HG03439 (cell line): ENCODE measurements around the gene COX17.
A peak's percentile ranks its signal among the peaks of the same experiment; 100 is the strongest.

ENCODE experiments used
- ATAC-seq: cut with Tn5 transposase; IDR thresholded peaks from one replicate; pipeline ENCODE4 v1.9.1; 2021; ENCODE audit warnings: mild to moderate bottlenecking, moderate library complexity; ENCODE audit not compliant: unreplicated experiment

The COX17 gene

GRCh38 chr3:119647171-119647570 lies 30.0 kb downstream of the COX17 start:
- no peak for ATAC-seq

GRCh38 chr3:119645813-119646212 lies 31.4 kb downstream of the COX17 start:
- ATAC-seq, result no peak

GRCh38 chr3:119644481-119644880 lies 32.7 kb downstream of the COX17 start:
- no peak for ATAC-seq

GRCh38 chr3:119643528-119643927 lies 33.7 kb downstream of the COX17 start:
- no peak for ATAC-seq

GRCh38 chr3:119642746-119643473 lies 34.3 kb downstream of the COX17 start:
- ATAC-seq, result no peak

GRCh38 chr3:119641416-119641815 lies 35.8 kb downstream of the COX17 start:
- ATAC-seq, result no peak

- no peak for ATAC-seq
Observed at GRCh38 chr3:119639494-119640350, 37.5 kb downstream of the COX17 start.

- ATAC-seq, result peak; percentile 29
Observed at GRCh38 chr3:119637679-119638477, 39.3 kb downstream of the COX17 start.

- ATAC-seq, result no peak
Observed at GRCh38 chr3:119636891-119637611, 40.2 kb downstream of the COX17 start.

GRCh38 chr3:119636249-119636648 lies 41.0 kb downstream of the COX17 start:
- ATAC-seq, result no peak

- no peak for ATAC-seq
Observed at GRCh38 chr3:119635719-119636118, 41.5 kb downstream of the COX17 start.

GRCh38 chr3:119632829-119633228 lies 44.4 kb downstream of the COX17 start:
- ATAC-seq, result no peak

GRCh38 chr3:119632216-119632615 lies 45.0 kb downstream of the COX17 start:
- no peak for ATAC-seq

GRCh38 chr3:119631516-119631915 lies 45.7 kb downstream of the COX17 start:
- no peak for ATAC-seq

GRCh38 chr3:119630880-119631329 lies 46.3 kb downstream of the COX17 start:
- ATAC-seq, result no peak

GRCh38 chr3:119630128-119630879 lies 46.9 kb downstream of the COX17 start:
- no peak for ATAC-seq

GRCh38 chr3:119628816-119629445 lies 48.3 kb downstream of the COX17 start:
- no peak for ATAC-seq

GRCh38 chr3:119628390-119628789 lies 48.8 kb downstream of the COX17 start:
- no peak for ATAC-seq

GRCh38 chr3:119627461-119627860 lies 49.7 kb downstream of the COX17 start:
- no peak for ATAC-seq
